ENCODE data around the gene ZNF169.
"Not testable (repeated sequence)": the region's sequence is repeated elsewhere in the genome, so short reads cannot be mapped to it uniquely, and the experiment has no call there.

DNA sequence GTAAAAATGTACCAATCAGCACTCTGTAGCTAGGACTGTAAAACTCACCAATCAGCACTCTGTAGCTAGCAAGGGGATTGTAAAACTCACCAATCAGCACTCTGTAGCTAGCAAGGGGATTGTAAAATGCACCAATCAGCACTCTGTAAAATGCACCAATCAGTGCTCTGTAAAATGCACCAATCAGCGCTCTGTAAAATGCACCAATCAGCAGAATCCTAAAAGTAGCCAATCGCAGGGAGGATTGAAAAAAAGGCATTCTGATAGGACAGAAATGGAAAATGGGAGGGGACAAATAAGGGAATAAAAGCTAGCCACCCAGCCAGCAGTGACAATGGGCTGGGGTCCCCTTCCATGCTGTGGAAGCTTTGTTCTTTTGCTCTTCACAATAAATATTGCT lies 33.7 kb upstream of the ZNF169 start:
- not testable (repeated sequence) for TF ChIP-seq EZH2 (IDR thresholded peaks at IDR 0.05; ENCODE audit: insufficient read depth, poor library complexity, severe bottlenecking); EZH2phosphoT487 (IDR thresholded peaks at IDR 0.05; ENCODE audit: insufficient read depth, low read depth)

Data from GM23248 (cell line).